Stimulated activated naive CD4-positive, alpha-beta T cell treated with Interleukin-2 at 50 U/mL for 16 hours (primary cell): ENCODE measurements around the gene CCL8.

Experiments
- DNase-seq: peaks from one replicate; lab custom pipeline; 2025; lab: John Stamatoyannopoulos, UW

The CCL8 gene

DNA sequence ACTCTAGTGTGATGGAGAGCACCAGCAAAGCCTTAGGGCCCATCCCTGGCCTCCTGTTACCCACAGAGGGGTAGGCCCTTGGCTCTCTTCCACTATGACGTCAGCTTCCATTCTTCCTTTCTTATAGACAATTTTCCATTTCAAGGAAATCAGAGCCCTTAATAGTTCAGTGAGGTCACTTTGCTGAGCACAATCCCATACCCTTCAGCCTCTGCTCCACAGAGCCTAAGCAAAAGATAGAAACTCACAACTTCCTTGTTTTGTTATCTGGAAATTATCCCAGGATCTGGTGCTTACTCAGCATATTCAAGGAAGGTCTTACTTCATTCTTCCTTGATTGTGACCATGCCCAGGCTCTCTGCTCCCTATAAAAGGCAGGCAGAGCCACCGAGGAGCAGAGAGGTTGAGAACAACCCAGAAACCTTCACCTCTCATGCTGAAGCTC lies at the start of gene CCL8:
TSS of gene CCL8 (plus strand) at position 397 of the 445 bp plus-strand sequence. CDS start 67 bp downstream, outside the sequence.
- DNase-seq, result no peak

- no peak for DNase-seq
Observed at GRCh38 chr17:34269969-34270368, 49.3 kb upstream of the CCL8 start, which contains the start of gene CCL7. CCL7 (plus strand) TSS chr17:34270221; CDS start chr17:34270291, 70 bp downstream.

DNA sequence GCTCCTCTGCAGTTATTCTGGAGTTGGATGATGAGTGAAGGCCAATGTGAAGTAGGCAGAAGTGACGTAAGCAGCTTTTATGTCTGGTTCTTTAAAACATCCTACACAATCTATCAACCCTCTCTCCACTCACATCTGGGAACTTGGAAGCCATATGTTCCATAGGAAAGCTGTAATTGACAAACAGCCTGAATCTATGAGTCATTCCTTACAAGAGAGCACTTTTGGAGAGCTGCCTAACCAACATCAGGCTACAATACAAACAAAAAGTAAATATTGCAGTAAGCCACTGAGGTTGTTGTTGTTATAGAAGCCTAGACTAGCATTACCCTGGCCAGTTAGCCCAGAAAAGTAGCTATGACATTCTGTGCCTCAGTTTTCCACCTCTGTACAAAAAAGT lies 43.4 kb upstream of the CCL8 start:
- DNase-seq, result no peak

- no peak for DNase-seq
Observed at GRCh38 chr17:34276826-34277225, 42.4 kb upstream of the CCL8 start.

GRCh38 chr17:34283571-34283970 lies 35.7 kb upstream of the CCL8 start:
- no peak for DNase-seq

DNA sequence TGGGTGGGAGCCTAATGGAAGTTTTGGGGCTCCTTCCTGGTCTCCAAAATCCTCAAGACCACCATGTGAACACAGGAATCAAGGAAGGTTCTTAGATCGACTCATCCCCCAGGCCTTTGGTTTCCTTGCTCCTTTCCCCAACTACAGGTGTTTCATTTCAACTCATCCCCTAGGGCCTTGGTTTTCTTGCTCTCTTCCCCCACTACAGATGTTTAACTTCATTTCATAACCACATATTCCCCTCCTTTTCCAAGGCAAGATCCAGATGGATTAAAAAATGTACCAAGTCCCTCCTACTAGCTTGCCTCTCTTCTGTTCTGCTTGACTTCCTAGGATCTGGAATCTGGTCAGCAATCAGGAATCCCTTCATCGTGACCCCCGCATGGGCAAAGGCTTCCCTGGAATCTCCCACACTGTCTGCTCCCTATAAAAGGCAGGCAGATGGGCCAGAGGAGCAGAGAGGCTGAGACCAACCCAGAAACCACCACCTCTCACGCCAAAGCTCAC lies 33.9 kb upstream of the CCL8 start, which contains the start of gene CCL11:
TSS of gene CCL11 (plus strand) at position 457 of the 507 bp plus-strand sequence. CDS start 67 bp downstream, outside the sequence.
- DNase-seq, result no peak

DNA sequence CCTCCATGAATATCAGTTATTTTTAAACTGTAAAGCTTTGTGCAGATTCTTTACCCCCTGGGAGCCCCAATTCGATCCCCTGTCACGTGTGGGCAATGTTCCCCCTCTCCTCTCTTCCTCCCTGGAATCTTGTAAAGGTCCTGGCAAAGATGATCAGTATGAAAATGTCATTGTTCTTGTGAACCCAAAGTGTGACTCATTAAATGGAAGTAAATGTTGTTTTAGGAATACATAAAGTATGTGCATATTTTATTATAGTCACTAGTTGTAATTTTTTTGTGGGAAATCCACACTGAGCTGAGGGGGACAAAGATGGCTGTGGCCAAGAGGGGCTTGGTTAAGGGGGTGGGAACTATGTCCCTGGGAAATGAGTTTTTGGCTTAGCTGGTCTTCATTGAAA lies 31.4 kb upstream of the CCL8 start:
- no peak for DNase-seq

GRCh38 chr17:34290586-34290985 lies 28.6 kb upstream of the CCL8 start:
- DNase-seq, result no peak

DNA sequence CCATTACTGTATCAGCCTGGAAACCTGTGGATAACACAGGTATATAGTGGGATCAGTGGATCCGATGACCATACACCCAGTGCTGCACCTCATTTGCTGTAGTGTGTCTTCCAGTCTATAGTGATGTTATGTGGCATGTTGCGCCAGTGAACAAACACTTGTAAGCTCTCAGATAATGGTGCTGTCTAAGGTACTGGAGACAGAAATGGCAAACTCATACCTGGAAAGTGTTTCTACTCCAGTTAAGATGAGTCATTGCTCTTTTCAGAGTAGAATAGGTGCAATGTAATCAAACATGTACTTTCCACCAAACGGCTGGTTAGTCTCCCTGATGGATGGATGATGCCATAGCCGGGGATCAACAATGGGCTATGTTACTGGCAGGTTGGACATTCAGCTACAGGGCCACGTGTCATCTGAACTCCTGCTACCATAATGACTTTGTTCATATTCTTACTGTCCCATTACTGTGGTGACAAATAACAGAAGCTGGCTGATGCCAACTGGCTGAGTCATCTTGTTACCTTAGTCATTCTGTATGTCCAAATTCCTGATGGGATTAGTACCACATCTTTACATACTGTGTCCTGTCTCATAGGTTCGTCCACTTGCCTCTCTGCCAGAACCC lies 27.4 kb upstream of the CCL8 start:
- DNase-seq, result no peak

- DNase-seq, result no peak
Observed at GRCh38 chr17:34299027-34299426, 20.2 kb upstream of the CCL8 start.

DNA sequence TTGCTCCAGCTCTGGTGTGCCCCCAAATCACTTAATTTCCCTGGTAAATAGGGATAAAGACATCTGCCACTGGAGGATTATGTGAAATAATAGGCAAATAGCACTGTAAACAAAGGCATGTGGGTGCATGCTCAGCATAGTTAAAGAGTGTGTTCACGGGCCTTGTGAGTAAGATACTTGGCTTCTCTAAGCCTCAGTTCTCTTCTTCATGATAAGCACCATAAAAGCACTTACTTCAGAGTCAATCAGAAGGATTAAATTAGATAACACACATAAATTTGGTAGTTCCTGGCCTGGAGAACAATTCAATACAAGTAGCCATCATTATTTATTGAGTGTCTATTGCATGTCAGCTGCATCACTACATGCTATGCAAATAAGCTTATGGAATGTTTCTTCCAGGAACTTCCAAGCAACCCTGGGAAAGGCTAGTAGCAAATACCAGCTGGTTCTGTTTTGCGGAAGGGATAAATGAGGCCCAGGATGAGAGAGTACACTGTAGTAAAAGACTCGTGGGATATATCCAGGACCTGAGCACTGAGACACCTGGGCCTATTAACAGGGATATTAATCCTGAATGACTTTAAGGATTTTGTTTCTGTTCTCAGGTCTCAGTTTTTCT lies 19.2 kb upstream of the CCL8 start:
- DNase-seq, result no peak

DNA sequence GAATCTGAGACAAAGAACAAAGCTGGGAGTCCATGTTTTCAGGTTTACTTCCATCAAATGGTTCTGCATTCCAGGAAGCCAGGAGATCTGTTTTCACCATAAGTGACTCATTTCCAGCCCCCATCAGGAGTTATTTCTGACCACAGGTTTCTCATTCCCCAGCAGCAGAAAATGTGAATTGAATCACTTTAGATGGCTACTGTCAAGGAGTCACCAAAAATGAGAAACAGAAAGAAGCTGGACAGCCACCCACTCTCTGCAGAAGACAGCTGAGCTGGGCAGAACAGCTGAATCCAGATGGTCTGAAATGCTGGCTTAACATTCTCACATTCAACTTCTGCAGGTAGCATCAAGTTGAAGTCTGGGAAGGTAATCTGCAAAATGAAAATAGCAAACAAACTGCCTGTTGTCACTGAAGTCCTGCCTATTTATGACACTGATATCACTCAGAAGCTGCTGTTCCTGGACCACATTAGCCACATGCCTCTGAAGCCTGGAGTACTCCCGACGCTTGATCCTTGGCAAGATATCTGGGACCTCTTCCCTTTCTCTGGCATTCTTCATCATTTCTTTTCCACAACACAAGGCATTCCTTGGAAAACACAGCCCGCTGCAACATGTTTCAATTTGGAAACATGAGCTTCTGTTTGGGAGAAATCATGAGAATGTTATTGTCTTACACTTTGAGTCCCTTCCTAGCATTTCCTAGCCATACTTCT lies 18.4 kb upstream of the CCL8 start:
- DNase-seq, result no peak

DNA sequence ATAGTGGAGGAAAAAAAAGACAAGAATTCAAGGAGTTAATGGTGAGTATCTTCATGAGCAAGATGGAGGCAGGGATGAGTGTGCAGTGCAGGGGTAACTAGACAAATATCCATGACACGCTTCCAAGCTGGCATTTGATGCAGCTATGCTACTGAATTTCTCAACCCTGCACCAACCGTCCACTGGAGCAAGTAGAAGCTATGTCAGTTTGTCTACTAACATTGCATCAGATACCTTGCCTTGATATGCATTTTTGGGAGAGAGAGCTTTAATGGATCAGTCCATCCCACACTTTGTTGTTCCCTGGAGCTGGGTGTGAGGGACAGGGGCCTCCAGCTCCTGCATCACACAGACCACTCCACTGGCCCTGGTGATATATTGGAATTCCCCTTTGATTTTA lies 17.2 kb upstream of the CCL8 start:
- DNase-seq, result no peak

DNA sequence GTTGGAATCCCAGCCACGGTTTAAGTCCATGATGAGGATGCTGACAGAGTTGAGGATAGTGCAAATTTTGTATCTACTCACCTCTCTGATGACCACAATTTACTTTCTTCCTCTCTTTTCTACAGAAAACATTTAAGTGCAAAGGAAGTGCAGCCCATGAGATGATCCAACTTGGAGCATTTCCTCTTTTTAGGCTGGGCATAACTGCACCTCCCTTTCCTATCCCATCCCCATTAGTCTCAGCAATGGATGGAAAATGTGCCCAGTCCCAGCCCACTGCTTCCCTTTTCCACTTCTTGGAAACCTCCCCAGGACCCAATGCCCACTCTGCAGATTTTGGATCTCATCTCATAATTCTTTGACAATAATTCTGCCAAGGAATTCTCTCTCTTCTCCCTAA lies 16.6 kb upstream of the CCL8 start:
- no peak for DNase-seq

DNA sequence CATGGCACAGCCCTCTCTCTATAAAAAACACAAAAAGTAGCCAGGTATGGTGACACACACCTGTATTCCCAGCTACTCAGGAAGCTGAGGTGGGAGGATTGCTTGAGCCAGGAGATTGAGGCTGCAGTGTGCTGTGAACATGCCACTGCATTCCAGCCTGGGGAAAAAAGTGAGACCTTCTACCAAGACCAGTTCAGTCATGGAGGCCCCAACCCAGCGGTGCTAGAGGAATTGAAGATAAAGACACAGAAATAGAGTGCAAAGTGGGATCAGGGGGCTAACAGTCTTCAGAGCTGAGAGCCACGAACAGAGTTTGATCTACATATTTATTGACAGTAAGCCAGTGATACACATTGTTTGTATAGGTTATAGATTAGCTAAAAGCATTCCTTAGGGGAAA lies 15.6 kb upstream of the CCL8 start:
- no peak for DNase-seq

DNA sequence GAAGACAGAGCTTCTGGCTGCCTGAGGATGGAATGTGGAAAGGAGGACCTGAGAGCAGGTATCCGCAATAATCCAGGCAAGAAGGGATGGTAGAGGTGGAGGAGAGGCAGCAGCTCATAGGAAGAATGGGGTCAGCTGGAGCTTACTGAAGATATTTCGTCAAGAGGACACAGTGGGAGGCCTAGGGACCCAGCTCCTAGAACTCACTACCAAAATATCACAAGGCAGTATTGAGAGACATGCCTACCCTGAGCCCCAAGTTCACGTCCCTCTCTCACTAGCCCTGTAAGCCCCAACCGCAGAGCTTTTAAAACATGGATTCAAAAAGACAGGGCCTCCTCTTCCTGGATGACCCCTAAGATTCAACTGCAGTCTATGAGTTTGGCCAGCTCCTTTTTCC lies 14.2 kb upstream of the CCL8 start:
- DNase-seq, result no peak

DNA sequence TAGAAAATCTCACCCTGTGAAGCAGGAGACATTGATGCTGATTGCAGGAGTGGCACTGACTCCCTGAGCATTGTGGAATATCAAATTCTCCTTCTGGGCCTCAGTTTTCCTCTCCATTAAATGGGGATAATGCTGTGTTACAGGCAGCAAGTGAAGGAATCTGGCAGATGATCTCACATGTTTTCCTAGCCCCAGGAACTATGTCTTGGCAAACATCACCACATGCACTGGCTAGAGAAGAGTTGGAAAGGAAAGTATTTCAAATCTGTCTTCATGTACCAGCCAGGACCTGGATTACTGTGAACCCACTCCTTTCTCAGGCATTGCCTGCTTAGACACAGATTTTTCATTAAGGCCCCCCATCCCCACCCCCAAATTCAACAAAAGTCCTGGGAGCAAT lies 13.6 kb upstream of the CCL8 start:
- DNase-seq, result no peak

DNA sequence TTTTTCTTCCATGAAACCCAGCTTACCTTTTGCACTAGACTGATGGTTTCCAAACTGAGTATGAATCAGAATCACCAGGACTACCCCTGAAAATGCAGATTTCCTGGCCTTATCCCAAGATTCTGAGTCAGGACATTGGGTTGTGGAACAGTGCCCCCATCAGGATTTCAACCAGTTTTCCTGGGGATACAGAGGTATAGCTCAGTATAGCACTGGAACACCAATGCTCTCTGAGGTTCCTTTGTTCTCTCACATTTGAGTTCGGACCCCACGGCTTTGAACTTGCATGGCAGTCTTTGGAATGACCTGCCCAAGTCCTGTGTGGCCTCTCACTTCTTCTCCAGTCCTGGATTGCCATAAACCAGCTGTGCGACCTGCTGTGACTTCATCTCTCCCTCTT lies 12.8 kb upstream of the CCL8 start:
- DNase-seq, result no peak

DNA sequence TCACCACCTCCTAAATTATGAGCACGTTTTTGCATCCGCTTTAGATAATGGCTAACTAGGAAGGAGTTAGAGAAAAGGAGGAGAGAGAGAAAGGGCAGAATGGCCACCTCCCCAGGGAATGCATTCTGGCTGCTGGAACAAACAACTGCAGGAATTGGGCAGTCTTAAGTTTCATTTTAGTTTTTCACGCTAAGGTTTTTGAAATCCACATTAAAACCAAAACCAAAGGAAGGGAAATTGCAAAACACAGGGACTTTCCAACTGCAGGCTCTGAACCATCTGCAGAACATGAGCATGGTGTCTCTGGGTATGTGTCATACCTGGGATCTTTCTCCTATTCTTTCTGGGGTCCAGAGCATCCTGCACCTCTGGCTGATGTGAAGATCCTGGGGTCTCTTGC lies 12.1 kb upstream of the CCL8 start:
- no peak for DNase-seq

GRCh38 chr17:34308371-34308770 lies 10.9 kb upstream of the CCL8 start:
- no peak for DNase-seq

- no peak for DNase-seq
Observed at GRCh38 chr17:34311291-34311690, 7.9 kb upstream of the CCL8 start.

GRCh38 chr17:34312080-34312479 lies 7.2 kb upstream of the CCL8 start:
- no peak for DNase-seq

GRCh38 chr17:34313164-34313563 lies 6.1 kb upstream of the CCL8 start:
- no peak for DNase-seq
